ENCODE measurements around the gene CCDC154.
A peak's percentile ranks its signal among the peaks of the same experiment; 100 is the strongest.

CCDC154 gene

GRCh38 chr16:1420111-1420539 is 24.2 kb downstream of the CCDC154 start:
- DNase-seq = no peak

- no peak for DNase-seq
Observed at GRCh38 chr16:1416521-1416941, 27.8 kb downstream of the CCDC154 start.

DNA sequence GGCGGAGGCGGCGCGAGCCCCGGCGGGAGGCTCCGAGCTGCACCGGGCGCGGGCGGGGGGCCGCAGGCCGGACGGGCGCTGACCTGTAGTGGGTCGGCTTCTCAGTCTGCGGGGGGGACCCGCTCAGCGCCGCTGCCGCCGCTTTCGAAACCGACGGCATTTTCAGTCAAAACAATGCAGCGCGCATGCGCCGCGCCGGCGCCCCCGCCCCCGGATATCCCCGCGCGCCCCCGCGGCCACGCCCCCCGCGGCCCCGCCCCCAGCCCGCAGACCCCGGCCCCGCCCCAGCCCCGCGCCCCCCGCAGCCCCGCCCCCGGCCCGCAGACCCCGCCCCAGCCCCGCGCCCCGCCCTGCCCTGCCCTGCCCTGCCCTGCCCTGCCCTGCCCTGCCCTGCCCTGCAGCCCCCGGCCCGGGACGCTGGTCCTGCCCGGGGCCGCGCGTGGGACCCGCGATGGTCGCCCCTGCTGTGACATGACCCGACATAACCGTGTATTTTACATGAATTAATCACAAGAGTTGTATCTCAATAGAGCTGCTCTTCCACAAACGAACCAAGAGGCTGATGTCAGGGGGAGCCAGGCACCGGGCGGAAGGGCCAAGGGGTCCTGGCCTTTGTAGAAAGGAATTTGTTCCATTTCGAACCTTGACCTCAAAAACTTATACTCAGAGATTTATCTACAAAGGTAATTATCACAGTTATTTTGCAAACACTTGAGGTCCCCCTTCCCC is 29.7 kb downstream of the CCDC154 start, which contains the start of gene UNKL:
UNKL (minus strand) TSS at position 173 of the 729 bp plus-strand sequence; CDS start at position 160, 13 bp downstream.
- DNase-seq = peak; percentile 33

DNA sequence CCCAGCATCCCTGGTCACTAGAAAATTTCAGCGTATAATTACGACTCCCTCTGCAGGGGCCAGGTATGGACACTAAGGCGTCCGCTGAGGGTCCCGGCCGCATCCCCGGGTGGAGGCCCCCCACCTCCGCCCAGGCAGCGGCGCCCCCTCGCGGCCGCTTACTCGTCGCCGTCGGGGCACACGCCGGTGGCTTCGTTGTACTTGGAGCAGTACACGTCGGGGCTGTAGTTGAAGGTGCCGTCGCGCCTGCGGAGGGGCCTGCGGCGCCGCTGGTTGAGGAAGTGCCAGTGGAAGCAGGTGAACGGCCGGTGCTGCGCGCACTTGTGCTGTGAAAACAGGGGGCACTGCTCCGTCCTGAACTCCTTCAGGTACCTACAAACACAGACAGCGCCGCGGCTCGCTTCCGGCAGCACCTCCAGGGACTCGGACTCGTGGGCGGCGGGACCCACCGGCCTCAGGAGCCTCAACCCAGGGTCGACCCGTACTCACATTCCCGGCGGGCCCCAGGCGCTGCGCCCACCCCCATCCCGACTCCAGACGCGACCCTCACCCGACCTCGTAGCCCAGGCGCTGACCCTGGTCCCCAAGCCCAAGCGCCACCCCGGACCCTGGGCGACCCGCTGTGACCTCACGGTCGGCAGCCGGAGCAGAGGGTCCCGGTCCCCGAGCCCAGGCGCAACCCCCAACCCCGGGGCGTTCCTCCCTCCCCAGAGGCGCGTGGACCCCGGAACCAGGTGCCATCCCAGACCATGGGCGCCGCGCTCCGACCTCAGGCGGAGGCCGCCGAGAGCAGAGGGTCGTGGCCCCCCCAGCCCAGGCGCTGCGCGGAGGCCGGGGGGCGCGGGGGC is 30.4 kb downstream of the CCDC154 start:
- DNase-seq = peak; percentile 49

DNA sequence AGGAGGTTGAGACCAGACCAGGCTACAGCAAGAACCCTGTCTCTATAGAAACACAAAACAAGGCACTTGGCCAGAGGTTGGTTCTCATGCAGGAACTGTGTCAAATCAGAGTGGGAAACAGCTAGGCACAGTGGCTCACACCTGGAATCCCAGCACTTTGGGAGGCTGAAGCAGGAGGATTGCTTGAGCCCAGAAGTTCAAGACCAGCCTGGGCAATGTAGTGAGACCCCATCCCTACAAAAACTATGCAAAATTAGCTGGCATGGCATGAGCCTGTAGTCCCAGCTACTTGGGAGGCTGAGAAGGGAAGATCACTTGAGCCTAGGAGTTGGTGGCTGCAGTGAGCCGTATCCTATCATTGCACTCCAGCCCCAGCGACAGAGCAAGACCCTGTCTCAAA is 31.5 kb downstream of the CCDC154 start:
- DNase-seq = no peak

DNA sequence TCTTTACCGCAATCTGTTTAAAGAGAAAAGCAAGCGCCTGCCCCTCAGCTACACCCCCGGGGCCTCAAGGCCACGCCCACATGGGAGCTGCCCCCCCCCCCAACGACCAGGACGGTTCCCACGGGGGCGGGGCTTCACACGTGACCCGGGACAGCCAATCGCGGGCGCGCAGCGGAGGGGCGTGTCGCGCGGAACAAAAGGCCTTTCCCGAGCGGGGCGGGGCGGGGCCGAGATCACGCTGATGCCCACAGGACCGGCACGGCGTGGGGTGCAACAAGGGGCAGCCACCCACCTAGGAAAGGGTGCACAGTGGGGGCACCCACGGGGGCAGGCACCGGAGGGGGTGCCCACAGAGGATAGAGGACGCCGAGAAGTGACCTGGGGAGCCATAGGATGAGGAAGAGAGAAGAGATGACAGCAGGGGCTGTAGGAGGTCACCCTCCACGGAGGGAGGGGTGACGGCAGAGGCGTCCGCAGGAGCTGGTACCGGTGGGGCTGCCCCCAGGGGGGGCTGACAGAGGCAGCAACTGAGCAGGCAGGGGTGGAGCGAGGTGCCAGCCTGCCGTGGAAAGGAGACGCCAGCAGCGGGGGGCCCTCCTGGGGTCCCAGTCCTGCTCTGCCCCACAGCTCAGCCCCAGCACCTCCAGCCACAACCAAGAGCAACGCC is 36.1 kb downstream of the CCDC154 start:
- DNase-seq = peak; percentile 76

- no peak for DNase-seq
Observed at GRCh38 chr16:1407753-1408152, 36.6 kb downstream of the CCDC154 start.

GRCh38 chr16:1403733-1404132 is 40.6 kb downstream of the CCDC154 start:
- DNase-seq = no peak

- DNase-seq = no peak
Observed at GRCh38 chr16:1403036-1403435, 41.3 kb downstream of the CCDC154 start.

DNA sequence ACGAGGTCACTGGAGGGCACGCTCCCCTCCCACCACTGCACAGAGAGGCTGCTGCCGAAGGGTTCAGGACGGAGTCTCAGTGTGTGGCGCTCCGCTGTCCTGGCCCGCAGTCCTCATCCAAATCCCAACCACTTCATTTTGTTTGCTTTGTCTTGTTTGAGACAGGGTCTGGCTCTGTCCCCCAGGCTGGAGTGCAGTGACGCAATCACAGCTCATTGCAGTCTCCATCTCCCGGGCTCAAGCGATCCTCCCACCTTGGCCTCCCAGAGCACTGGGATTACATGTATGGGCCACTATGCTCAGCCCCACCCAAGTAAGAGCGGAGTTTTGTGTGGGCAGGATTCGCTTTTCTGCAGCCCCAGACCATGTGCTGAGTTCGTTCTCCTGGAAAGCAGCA is 42.6 kb downstream of the CCDC154 start:
- DNase-seq = no peak

GRCh38 chr16:1401061-1401757 is 43.1 kb downstream of the CCDC154 start:
- no peak for DNase-seq

GRCh38 chr16:1398826-1399581 is 45.4 kb downstream of the CCDC154 start:
- no peak for DNase-seq

GRCh38 chr16:1398351-1398750 is 46.0 kb downstream of the CCDC154 start:
- DNase-seq = no peak

GRCh38 chr16:1397779-1398178 is 46.6 kb downstream of the CCDC154 start:
- no peak for DNase-seq

GRCh38 chr16:1395444-1396031 is 48.8 kb downstream of the CCDC154 start:
- DNase-seq = no peak

DNA sequence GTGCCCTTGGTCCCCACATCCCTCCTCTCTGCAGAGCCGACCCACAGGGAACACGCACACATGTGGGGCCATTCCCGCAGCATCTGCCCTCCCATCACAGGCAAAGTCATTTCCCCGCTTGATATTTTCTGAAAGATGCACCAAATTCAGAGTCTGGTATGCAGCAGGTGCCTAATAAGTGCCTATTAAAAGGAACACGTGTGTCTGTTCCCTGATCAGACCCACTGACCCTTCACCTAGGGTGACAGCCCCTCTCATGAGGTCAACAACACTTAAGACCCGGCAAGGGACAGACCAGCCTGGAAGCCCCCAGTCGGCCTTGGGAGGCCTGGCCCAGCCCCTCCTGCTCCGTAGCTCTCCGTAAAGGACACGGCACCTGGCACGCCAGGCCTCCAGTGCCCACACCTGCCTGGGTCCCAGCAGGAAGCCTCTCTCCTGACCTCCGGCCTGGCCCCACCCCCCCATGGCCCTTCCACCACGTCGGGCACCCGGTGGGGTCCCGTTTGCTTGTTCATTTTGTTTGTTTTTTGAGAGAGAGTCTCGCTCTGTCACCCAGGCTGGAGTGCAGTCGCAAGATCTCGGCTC is 49.9 kb downstream of the CCDC154 start:
- DNase-seq = no peak

- no peak for DNase-seq
Observed at GRCh38 chr16:1393613-1394176, 50.7 kb downstream of the CCDC154 start.

- DNase-seq = no peak
Observed at GRCh38 chr16:1392826-1393225, 51.5 kb downstream of the CCDC154 start.

GRCh38 chr16:1390239-1390779 is 54.0 kb downstream of the CCDC154 start:
- no peak for DNase-seq

DNA sequence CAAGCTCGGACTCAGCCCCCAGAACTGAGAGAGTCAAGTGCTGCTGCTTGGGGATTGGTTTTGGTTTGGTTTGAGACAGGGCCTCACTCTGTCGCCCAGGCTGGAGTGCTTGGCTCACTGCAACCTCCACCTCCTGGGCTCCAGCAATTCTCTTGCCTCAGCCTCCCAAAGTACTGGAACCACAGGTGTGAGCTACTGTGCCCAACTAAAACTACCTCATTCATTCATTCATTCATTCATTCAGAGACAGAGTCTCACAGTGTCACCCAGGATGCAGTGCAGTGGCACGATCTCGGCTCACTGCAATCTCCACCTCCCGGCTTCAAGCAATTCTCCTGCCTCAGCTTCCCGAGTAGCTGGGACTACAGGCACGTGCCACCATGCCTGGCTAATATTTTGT is 54.6 kb downstream of the CCDC154 start:
- DNase-seq = no peak

DNA sequence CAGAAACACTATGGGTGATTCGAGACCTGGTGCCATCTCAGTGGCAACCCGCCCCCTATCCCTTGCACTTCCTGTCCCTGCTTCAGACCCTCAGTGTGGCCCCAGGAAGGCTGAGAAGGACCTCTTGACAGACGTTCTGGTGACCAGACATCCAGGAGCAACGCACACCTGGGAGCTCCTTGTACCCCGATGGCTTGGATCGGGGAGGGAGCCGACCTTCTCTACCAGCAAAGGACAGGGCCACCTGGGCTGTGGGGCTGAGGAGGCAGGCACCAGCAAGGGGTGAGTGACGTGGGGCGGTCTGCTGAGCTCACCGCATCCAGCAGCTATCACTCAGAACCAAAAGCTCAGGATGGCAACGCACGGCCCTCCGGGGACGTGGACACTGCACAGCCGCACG is 57.0 kb downstream of the CCDC154 start:
- DNase-seq = no peak

Data from MV-4-11 (cell line).